Activated CD8-positive, alpha-beta T cell treated with anti-CD3 and anti-CD28 coated beads for 36 hours (primary cell): ENCODE data around the gene KBTBD13. TPM values are rescaled to one million over a fixed set of nuclear protein-coding genes. Genes with fewer than 3 reads are reported as not detected.

Source experiments
- ATAC-seq: fragments of 200-7000 bp; cut with Tn5 transposase; one replicate; pipeline ENCODE4 v1.10.0; 2021; ENCODE audit warnings: mild to moderate bottlenecking, moderate library complexity
- CTCF ChIA-PET: fragments of 350-600 bp; sonication (Branson Sonifier 250); formaldehyde crosslinking; loops from one replicate; lab custom pipeline; 2021; ENCODE audit warnings: antibody characterized with exemption; lab: Charles Lee
- POLR2A ChIA-PET: fragments of 350-600 bp; sonication (Branson Sonifier 250); formaldehyde crosslinking; loops from one replicate; lab custom pipeline; 2021; ENCODE audit warnings: antibody characterized with exemption; lab: Charles Lee
- DNase-seq: peaks from one replicate; pipeline ENCODE4 v3.0.0-alpha.2; 2020
- H3K27ac Mint-ChIP-seq: one replicate; pipeline ENCODE4 v1.8.0; 2021; ENCODE audit warnings: mild to moderate bottlenecking, mixed read lengths
- H3K27me3 Mint-ChIP-seq: one replicate; pipeline ENCODE4 v1.8.0; 2021; ENCODE audit warnings: mixed read lengths
- H3K36me3 Mint-ChIP-seq: one replicate; pipeline ENCODE4 v1.8.0; 2021; ENCODE audit warnings: low read depth, mixed read lengths
- H3K4me1 Mint-ChIP-seq: one replicate; pipeline ENCODE4 v1.8.0; 2021; ENCODE audit warnings: low read depth, mixed read lengths
- H3K4me3 Mint-ChIP-seq: one replicate; pipeline ENCODE4 v1.8.0; 2021; ENCODE audit warnings: mild to moderate bottlenecking, moderate library complexity, mixed read lengths
- H3K9me3 Mint-ChIP-seq: one replicate; pipeline ENCODE4 v1.8.0; 2021; ENCODE audit warnings: mixed read lengths
- intact Hi-C: fragments of 100-400 bp; cut with micrococcal nuclease; formaldehyde crosslinking; loops from one replicate; pipeline ENCODE4 v1.10.0; 2022
- total RNA-seq, 2 experiments: library from RNA; stranded (reverse); gene quantifications; one replicate each; pipeline ENCODE4 v1.2.3, GENCODE V29; 2021
- TF ChIP-seq, protein P1 (sequence below): fragments of 200-600 bp; IDR thresholded peaks from one replicate; pipeline ENCODE4 v1.8.0; 2022; ENCODE audit warnings: antibody characterized with exemption, mild to moderate bottlenecking

The KBTBD13 gene
- total RNA-seq: not detected

DNA sequence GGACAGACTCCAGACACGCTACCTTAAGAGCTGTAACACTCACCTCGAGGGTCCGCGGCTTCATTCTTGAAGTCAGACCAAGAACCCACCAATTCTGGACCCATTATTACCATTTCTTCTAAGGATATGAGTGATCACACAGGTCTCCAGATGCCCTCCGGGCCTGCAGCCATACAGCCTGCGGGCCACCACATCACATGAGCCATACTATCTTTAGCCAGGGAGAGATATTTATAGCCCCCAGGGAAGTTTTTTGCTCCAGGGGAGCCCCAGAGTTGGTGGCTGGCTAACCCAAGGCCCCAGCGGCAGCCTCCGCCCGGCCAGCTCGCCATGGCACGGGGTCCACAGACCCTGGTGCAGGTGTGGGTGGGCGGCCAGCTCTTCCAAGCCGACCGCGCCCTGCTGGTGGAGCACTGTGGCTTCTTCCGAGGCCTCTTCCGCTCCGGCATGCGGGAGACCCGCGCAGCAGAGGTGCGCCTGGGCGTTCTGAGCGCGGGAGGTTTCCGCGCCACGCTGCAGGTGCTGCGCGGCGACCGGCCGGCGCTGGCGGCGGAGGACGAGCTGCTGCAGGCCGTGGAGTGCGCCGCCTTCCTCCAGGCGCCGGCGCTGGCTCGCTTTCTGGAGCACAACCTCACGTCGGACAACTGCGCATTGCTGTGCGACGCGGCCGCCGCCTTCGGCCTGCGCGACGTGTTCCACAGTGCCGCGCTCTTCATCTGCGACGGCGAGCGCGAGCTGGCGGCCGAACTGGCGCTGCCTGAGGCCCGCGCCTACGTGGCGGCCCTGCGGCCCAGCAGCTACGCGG, at the start of gene KBTBD13:
KBTBD13 (plus strand) TSS at position 261 of the 805 bp plus-strand sequence; CDS start at position 331, 70 bp downstream.
- Mint-ChIP-seq H3K36me3 (no peaks in the 10 kb centered on the region), H3K4me3 (no peak within 1 kb of the TSS), H3K9me3 (no peaks in the 10 kb centered on the region), H3K27me3 (peaks cover 26% of the 10 kb centered on the region), H3K27ac (no peak within 1 kb of the TSS), H3K4me1 (peaks cover 8% of the 10 kb centered on the region)
- CTCF ChIA-PET: interaction anchor here (0.8 to 5.4 kb wide), 7 partner anchors 8 to 46 kb away, joined by 3 to 37 read pairs (median 4); no protein-coding TSS in a partner anchor
- no peak for DNase-seq
- POLR2A ChIA-PET: no interaction called here
- TF ChIP-seq, protein P1, sequence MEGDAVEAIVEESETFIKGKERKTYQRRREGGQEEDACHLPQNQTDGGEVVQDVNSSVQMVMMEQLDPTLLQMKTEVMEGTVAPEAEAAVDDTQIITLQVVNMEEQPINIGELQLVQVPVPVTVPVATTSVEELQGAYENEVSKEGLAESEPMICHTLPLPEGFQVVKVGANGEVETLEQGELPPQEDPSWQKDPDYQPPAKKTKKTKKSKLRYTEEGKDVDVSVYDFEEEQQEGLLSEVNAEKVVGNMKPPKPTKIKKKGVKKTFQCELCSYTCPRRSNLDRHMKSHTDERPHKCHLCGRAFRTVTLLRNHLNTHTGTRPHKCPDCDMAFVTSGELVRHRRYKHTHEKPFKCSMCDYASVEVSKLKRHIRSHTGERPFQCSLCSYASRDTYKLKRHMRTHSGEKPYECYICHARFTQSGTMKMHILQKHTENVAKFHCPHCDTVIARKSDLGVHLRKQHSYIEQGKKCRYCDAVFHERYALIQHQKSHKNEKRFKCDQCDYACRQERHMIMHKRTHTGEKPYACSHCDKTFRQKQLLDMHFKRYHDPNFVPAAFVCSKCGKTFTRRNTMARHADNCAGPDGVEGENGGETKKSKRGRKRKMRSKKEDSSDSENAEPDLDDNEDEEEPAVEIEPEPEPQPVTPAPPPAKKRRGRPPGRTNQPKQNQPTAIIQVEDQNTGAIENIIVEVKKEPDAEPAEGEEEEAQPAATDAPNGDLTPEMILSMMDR: no peak
- intact Hi-C loops: loop anchor here (5.0 kb wide), 1 partner anchor 44 kb away; no protein-coding TSS in a partner anchor
- ATAC-seq: no peak

DNA sequence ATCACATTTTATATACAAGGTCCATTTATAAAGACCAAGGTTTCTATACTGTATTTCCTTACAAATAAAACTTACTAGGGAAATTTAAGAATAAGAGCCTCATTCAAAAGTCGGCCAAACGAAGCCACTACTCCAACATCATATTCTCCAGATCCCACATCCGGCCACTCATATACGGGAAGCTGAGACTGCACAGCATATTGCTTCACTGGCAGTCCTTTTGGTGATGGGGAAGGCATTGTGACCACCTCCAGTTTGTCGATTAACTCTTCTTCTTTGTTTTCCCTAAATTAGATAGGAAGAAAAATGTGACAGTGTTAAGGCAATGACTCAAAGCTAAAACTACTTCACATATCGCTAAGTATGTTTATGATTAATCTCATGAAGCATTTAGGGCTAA, 49.8 kb upstream of the KBTBD13 start:
- ChIA-PET CTCF (no interaction called here), POLR2A (no interaction called here)
- ATAC-seq (no peak), DNase-seq (no peak)
- TF ChIP-seq, protein P1: no peak
- Mint-ChIP-seq H3K4me3 (no peak overlapping the region), H3K36me3 (peaks cover 31% of the 10 kb centered on the region), H3K4me1 (peaks cover 13% of the 10 kb centered on the region), H3K9me3 (no peaks in the 10 kb centered on the region), H3K27me3 (peaks cover 3% of the 10 kb centered on the region), H3K27ac (no peak overlapping the region)
- intact Hi-C loops: no loop called here

DNA sequence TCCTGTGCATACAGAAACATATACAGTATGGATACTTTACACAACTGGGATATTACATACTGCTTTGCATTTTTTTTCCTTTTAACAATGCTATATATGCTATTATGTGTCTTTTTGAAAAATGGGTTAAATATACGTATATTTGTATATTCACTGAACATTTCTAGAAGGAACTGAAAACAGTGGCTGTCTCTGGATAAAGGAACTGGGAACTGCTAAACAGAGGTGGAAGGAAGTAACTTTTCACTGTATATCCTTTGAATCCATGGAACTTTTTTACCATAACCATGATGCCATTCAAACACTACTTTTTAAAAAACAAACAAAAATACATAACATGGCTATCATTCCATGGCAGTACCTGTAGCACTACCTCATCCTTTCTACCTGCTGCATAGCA, 49.0 kb upstream of the KBTBD13 start:
- Mint-ChIP-seq H3K9me3 (no peaks in the 10 kb centered on the region), H3K4me1 (peaks cover 13% of the 10 kb centered on the region), H3K36me3 (peaks cover 31% of the 10 kb centered on the region), H3K27me3 (peaks cover 3% of the 10 kb centered on the region), H3K4me3 (peak overlapping the region; percentile 85), H3K27ac (no peak overlapping the region)
- ChIA-PET CTCF (no interaction called here), POLR2A (no interaction called here)
- ATAC-seq: no peak
- DNase-seq: no peak
- intact Hi-C loops: no loop called here
- TF ChIP-seq, protein P1: no peak

DNA sequence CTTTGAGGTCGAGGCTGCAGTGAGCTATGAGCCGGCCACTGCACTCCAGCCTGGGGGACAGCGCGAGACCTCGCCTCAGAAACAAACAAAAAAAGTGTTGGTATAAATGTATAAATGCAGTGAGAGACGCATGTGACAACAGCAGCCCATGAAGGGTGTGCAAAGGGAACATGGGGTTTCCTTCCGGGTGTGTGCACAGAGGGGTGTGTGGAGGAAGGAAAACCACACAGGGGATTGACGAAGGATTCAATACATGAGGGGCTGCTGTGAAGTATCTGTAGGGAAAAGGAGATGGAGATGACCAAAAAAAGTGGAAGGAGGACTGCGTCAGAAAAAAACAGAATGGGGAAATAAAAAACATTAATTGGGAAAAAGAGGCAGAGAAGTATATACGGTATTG, 48.2 kb upstream of the KBTBD13 start:
- POLR2A ChIA-PET: no interaction called here
- intact Hi-C loops: no loop called here
- H3K9me3 Mint-ChIP-seq: no peaks in the 10 kb centered on the region
- H3K4me3 Mint-ChIP-seq: peak overlapping the region; percentile 85
- ATAC-seq (no peak), DNase-seq (peak; percentile 10)
- peak overlapping the region; percentile 75 for H3K27ac Mint-ChIP-seq
- peaks cover 29% of the 10 kb centered on the region for H3K36me3 Mint-ChIP-seq
- TF ChIP-seq, protein P1: no peak
- peaks cover 3% of the 10 kb centered on the region for H3K27me3 Mint-ChIP-seq
- H3K4me1 Mint-ChIP-seq: peaks cover 16% of the 10 kb centered on the region
- CTCF ChIA-PET: no interaction called here
